OCI-LY7 (cell line): Measurements from ENCODE around the gene PRELID3B. TPM values are rescaled to one million over a fixed set of nuclear protein-coding genes. Genes with fewer than 3 reads are reported as not detected.

Experiments
- BruUV-seq: library from RNA; stranded (reverse); fragments of 400-500 nt; replicated peaks from 2 replicates; lab custom pipeline; 2021; lab: Mats Ljungman, UMichigan
- CTCF ChIA-PET: fragments of 300-600 bp; sonication (Branson Sonifier 250); formaldehyde crosslinking; loops from one replicate; lab custom pipeline; 2022; ENCODE audit warnings: antibody characterized with exemption; ENCODE audit not compliant: unreplicated experiment; lab: Charles Lee
- POLR2A ChIA-PET: fragments of 300-600 bp; sonication (Branson Sonifier 250); formaldehyde crosslinking; loops from one replicate; lab custom pipeline; 2022; ENCODE audit warnings: antibody characterized with exemption; lab: Charles Lee
- DNase-seq: peaks from one replicate; pipeline ENCODE4 v3.0.0-alpha.2; 2015; ENCODE audit warnings: low spot score
- H2AFZ ChIP-seq: fragments of 200-600 bp; sonication (generic), shearing (Covaris generic); 2 replicates; pipeline ENCODE4 v1.6.1; 2014; ENCODE audit warnings: mild to moderate bottlenecking, antibody characterized with exemption, low read length, moderate library complexity
- H3K27ac ChIP-seq: fragments of 200-600 bp; sonication (generic); 2 replicates; pipeline ENCODE4 v1.5.1; 2014; ENCODE audit warnings: mixed run types, low read depth, mild to moderate bottlenecking, moderate library complexity, low read length, inconsistent platforms; ENCODE audit not compliant: poor library complexity, severe bottlenecking
- H3K36me3 ChIP-seq: fragments of 200-600 bp; sonication (generic); 2 replicates; pipeline ENCODE4 v1.6.1; 2014; ENCODE audit warnings: mild to moderate bottlenecking, antibody characterized with exemption, low read length, moderate library complexity, mixed read lengths; ENCODE audit not compliant: insufficient read depth
- H3K4me1 ChIP-seq: fragments of 200-600 bp; sonication (generic); 2 replicates; pipeline ENCODE4 v1.5.1; 2014; ENCODE audit warnings: mild to moderate bottlenecking, low read length; ENCODE audit not compliant: insufficient read depth, poor library complexity, severe bottlenecking
- H3K4me2 ChIP-seq: fragments of 200-600 bp; sonication (generic); 2 replicates; pipeline ENCODE4 v1.6.1; 2014; ENCODE audit warnings: mild to moderate bottlenecking, low read length
- H3K4me3 ChIP-seq: fragments of 200-600 bp; sonication (generic); 2 replicates; pipeline ENCODE4 v1.5.1; 2014; ENCODE audit warnings: mild to moderate bottlenecking, low read depth, low read length; ENCODE audit not compliant: poor library complexity, severe bottlenecking
- H3K79me2 ChIP-seq: fragments of 200-600 bp; sonication (generic); 2 replicates; pipeline ENCODE4 v1.6.1; 2016; ENCODE audit warnings: low read depth, mild to moderate bottlenecking, low read length, moderate library complexity, mixed read lengths; ENCODE audit not compliant: insufficient read depth
- H3K9me2 ChIP-seq: fragments of 200-600 bp; sonication (generic); 2 replicates; pipeline ENCODE4 v1.6.1; 2016; ENCODE audit warnings: mild to moderate bottlenecking, low read length, mixed read lengths; ENCODE audit not compliant: insufficient read depth
- H3K9me3 ChIP-seq: fragments of 200-600 bp; sonication (generic); 2 replicates; pipeline ENCODE4 v1.6.1; 2014; ENCODE audit warnings: mild to moderate bottlenecking, mixed run types, low read length, mixed read lengths
- H4K20me1 ChIP-seq: fragments of 200-600 bp; sonication (generic); 2 replicates; pipeline ENCODE4 v1.6.1; 2014; ENCODE audit warnings: mild to moderate bottlenecking, antibody characterized with exemption, low read length, moderate library complexity, mixed read lengths; ENCODE audit not compliant: insufficient read depth
- EZH2phosphoT487 ChIP-seq: fragments of 200-600 bp; sonication (generic); IDR thresholded peaks from 2 replicates; pipeline ENCODE4 v1.6.1; 2018; ENCODE audit warnings: low read depth, borderline replicate concordance, mild to moderate bottlenecking, mixed run types, antibody characterized with exemption, low read length, moderate library complexity, mixed read lengths
- intact Hi-C: fragments of 100-400 bp; cut with micrococcal nuclease; formaldehyde crosslinking; loops from one replicate; pipeline ENCODE4 v1.10.0; 2022; ENCODE audit not compliant: unreplicated experiment
- total RNA-seq, 2 experiments: library from RNA; depleted of rRNA in 1 of 2; stranded (reverse); fragments of >200 nt in 1 of 2; shearing (Covaris generic) in 1 of 2; gene quantifications; 2 replicates each; pipeline ENCODE4 v1.2.3, GENCODE V29; 2014 to 2022
- TF ChIP-seq, protein P1 (sequence below): fragments of 200-600 bp; sonication (generic); conservative IDR thresholded peaks from 2 replicates; pipeline ENCODE4 v1.5.1; 2014; ENCODE audit warnings: mild to moderate bottlenecking, antibody characterized with exemption, low read length, moderate library complexity, mixed read lengths

The PRELID3B gene
- total RNA-seq, 2 experiments from 2014 or later = 99.4 to 119 TPM

DNA sequence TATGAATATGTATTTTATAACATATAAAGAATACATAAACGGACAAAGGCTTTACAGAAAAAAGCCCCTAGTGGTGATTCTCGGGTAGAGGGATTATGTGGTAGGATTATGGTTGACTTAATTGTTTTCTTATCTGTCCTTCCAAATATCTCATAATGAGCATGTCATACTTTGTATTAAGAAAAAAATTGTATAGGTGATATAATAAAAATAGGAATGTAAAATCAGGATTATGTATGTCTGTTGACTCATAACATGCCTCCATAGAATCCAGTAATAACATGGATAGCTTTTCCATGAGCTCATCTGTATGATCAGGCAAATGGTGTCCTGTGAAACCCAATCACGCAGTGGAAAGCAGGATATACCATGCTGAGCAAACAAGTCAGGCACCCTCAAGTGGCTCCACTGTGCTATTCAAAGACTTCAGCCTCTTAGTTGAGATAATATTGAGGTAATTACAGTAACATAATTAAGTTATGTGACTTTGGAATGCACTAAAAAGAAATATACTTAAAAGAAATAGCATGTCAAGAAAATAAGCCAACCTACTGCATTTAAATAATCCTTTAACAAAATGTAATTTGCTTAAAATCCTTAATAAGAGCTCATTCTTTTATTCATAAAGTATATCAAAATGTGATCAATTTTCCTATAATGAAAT lies 39.6 kb upstream of the PRELID3B start:
- Histone ChIP-seq H3K36me3 (no peaks in the 10 kb centered on the region), H2AFZ (no peak overlapping the region), H4K20me1 (no peaks in the 10 kb centered on the region), H3K4me1 (no peaks in the 10 kb centered on the region), H3K27ac (no peak overlapping the region), H3K9me3 (no peaks in the 10 kb centered on the region), H3K9me2 (no peaks in the 10 kb centered on the region), H3K4me2 (no peak overlapping the region), H3K4me3 (no peak overlapping the region), H3K79me2 (no peaks in the 10 kb centered on the region)
- intact Hi-C loops = no loop called here
- ChIA-PET CTCF (no interaction called here), POLR2A (interaction anchor here (0.7 kb wide), 1 partner anchor 132 kb away, joined by 3 read pairs; no protein-coding TSS in a partner anchor)
- TF ChIP-seq, protein P1, sequence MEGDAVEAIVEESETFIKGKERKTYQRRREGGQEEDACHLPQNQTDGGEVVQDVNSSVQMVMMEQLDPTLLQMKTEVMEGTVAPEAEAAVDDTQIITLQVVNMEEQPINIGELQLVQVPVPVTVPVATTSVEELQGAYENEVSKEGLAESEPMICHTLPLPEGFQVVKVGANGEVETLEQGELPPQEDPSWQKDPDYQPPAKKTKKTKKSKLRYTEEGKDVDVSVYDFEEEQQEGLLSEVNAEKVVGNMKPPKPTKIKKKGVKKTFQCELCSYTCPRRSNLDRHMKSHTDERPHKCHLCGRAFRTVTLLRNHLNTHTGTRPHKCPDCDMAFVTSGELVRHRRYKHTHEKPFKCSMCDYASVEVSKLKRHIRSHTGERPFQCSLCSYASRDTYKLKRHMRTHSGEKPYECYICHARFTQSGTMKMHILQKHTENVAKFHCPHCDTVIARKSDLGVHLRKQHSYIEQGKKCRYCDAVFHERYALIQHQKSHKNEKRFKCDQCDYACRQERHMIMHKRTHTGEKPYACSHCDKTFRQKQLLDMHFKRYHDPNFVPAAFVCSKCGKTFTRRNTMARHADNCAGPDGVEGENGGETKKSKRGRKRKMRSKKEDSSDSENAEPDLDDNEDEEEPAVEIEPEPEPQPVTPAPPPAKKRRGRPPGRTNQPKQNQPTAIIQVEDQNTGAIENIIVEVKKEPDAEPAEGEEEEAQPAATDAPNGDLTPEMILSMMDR = peak; percentile 72
- no peak for TF ChIP-seq EZH2phosphoT487
- DNase-seq = peak; percentile 37
- BruUV-seq = no TSS peak

DNA sequence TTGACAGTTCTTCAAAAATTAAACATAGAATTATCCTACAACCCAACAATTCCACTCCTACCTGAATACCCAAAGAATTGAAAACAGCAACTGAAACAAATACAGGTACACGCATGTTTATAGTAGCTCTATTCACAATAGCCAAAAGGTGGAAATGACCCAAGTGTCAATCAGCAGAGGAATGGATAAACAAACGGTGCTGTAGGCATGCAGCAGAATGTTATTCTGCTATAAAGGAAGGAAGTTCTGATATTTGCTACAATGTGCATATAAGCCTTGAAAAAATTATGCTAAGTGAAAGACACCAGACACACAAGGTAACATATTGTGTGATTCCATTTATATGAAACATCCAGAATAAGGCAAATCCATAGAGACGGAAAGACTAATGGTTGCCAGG lies 38.5 kb upstream of the PRELID3B start:
- H3K36me3 ChIP-seq = no peaks in the 10 kb centered on the region
- no peaks in the 10 kb centered on the region for H3K9me3 ChIP-seq
- no peak overlapping the region for H2AFZ ChIP-seq
- ChIA-PET CTCF (no interaction called here), POLR2A (interaction anchor here (0.5 kb wide), 1 partner anchor 34 kb away, joined by 4 read pairs; no protein-coding TSS in a partner anchor)
- H4K20me1 ChIP-seq = no peaks in the 10 kb centered on the region
- H3K9me2 ChIP-seq = no peaks in the 10 kb centered on the region
- TF ChIP-seq, protein P1 = no peak
- no peak for TF ChIP-seq EZH2phosphoT487
- no peaks in the 10 kb centered on the region for H3K4me1 ChIP-seq
- H3K27ac ChIP-seq = no peak overlapping the region
- H3K4me2 ChIP-seq = no peak overlapping the region
- no peaks in the 10 kb centered on the region for H3K79me2 ChIP-seq
- no TSS peak for BruUV-seq
- DNase-seq = no peak
- intact Hi-C loops = no loop called here
- H3K4me3 ChIP-seq = no peak overlapping the region

DNA sequence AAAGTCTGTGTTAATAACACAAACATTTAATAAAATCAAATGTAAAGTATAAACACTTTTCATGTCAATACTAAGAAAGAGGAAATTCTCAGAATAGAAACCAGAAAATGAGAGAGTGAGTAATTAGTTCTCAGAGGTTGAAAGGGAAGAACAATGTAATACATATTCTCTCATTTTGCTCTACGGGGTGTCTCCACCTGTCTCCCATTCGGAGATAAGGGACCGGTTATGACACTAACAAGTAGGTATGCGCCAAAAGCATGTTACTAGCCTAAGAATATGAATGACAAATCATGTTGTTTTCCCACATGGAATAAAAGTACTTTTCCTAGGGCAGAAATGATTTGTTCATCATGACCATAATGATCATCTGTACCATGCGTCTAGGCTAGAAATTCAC lies 35.6 kb upstream of the PRELID3B start:
- H3K36me3 ChIP-seq = no peaks in the 10 kb centered on the region
- no peaks in the 10 kb centered on the region for H3K4me1 ChIP-seq
- CTCF ChIA-PET = no interaction called here
- H3K27ac ChIP-seq = no peak overlapping the region
- no peak overlapping the region for H2AFZ ChIP-seq
- intact Hi-C loops = no loop called here
- no peak overlapping the region for H3K4me2 ChIP-seq
- H3K79me2 ChIP-seq = no peaks in the 10 kb centered on the region
- no peak overlapping the region for H3K4me3 ChIP-seq
- no peak for DNase-seq
- no peaks in the 10 kb centered on the region for H4K20me1 ChIP-seq
- POLR2A ChIA-PET = no interaction called here
- no TSS peak for BruUV-seq
- TF ChIP-seq, protein P1 = no peak
- TF ChIP-seq EZH2phosphoT487 = no peak
- no peaks in the 10 kb centered on the region for H3K9me3 ChIP-seq
- no peaks in the 10 kb centered on the region for H3K9me2 ChIP-seq
